ENCODE measurements around the gene PPP1R3E. TPM values are rescaled to one million over a fixed set of nuclear protein-coding genes. Genes with fewer than 3 reads are reported as not detected.
A peak's percentile ranks its signal among the peaks of the same experiment; 100 is the strongest.

PPP1R3E gene
- total and polyA plus RNA-seq, 12 donors: 2.3 to 20.6 (median 6.6) TPM

- H3K9me3 ChIP-seq: no peaks in the 10 kb centered on the region
- peaks cover 0 to 36% (median 0%) of the 10 kb centered on the region in 9 donors for H3K36me3 ChIP-seq
- H3K27me3 ChIP-seq: no peaks in the 10 kb centered on the region
- TF ChIP-seq CTCF (IDR thresholded peaks at IDR 0.05): no peak
- intact Hi-C loops (cut with DNase I): loop anchor here in 6 of 10 donors (1.0 to 10.0 kb wide), 7 partner anchors 14 to 844 kb away; partner anchors contain the start of genes HOMEZ (in 6 of the 6), PABPN1 (in 2 of the 6), EMC9 (in 1 of the 6) and PSME2 (in 1 of the 6)
- ATAC-seq (peak in 7 of 8 donors; percentile 2 to 64 (median 56)), DNase-seq (peak; percentile 71 to 72)
- H3K4me3 ChIP-seq: peak overlapping the region; percentile 32 to 92 (median 74)
- H3K4me1 ChIP-seq: peaks cover 4 to 47% (median 35%) of the 10 kb centered on the region in 9 donors
- H3K27ac ChIP-seq: peak overlapping the region; percentile 90 to 100 (median 98)
- WGBS, 2 donors: 1 to 2% methylated on average over 13 of the region's 13 CpGs
These were observed 1.9 kb downstream of the PPP1R3E start for GRCh38 chr14:23300687-23301223.

- DNase-seq: no peak
- peak overlapping the region; percentile 90 to 100 (median 98) for H3K27ac ChIP-seq
- H3K27me3 ChIP-seq: no peaks in the 10 kb centered on the region
- peaks cover 0 to 36% (median 0%) of the 10 kb centered on the region in 9 donors for H3K36me3 ChIP-seq
- H3K4me3 ChIP-seq: peak overlapping the region; percentile 32 to 92 (median 74)
- 48 to 55% methylated on average over 10 of the region's 10 CpGs for WGBS, 2 donors
- no peak for ATAC-seq
- H3K4me1 ChIP-seq: peaks cover 4 to 51% (median 38%) of the 10 kb centered on the region in 9 donors
- intact Hi-C loops (cut with DNase I): loop anchor here in 7 of 10 donors (1.0 to 10.0 kb wide), 8 partner anchors 13 to 845 kb away; partner anchors contain the start of genes HOMEZ (in 6 of the 7), EMC9 (in 1 of the 7), PABPN1 (in 1 of the 7) and PSME2 (in 1 of the 7)
- TF ChIP-seq CTCF (IDR thresholded peaks at IDR 0.05): peak in 1 of 9 donors; percentile 14
- no peaks in the 10 kb centered on the region for H3K9me3 ChIP-seq
These were observed 2.5 kb downstream of the PPP1R3E start for GRCh38 chr14:23299986-23300686.

- Histone ChIP-seq H3K27me3 (no peaks in the 10 kb centered on the region), H3K4me3 (peak overlapping the region in 3 of 10 donors; percentile 75 to 88 (median 83)), H3K4me1 (peaks cover 4 to 58% (median 43%) of the 10 kb centered on the region in 9 donors), H3K9me3 (no peaks in the 10 kb centered on the region), H3K27ac (peak overlapping the region in 9 of 10 donors; percentile 11 to 99 (median 97)), H3K36me3 (peaks cover 0 to 36% (median 0%) of the 10 kb centered on the region in 9 donors)
- peak in 6 of 9 donors; percentile 18 to 51 (median 35) for TF ChIP-seq CTCF (IDR thresholded peaks at IDR 0.05)
- ATAC-seq: no peak
- intact Hi-C loops (cut with DNase I): loop anchor here in 6 of 10 donors (5.0 to 10.0 kb wide), 3 partner anchors 115 to 177 kb away; partner anchors contain the start of gene SLC7A8 (in 1 of the 6)
- WGBS, 2 donors: 78 to 84% methylated on average over 2 of the region's 2 CpGs
- DNase-seq: no peak
These were observed 3.3 kb downstream of the PPP1R3E start for GRCh38 chr14:23299211-23299957.

Data from heart right ventricle (tissue), 16 donors.